Measurements from ENCODE around the gene NT5DC2.

GRCh38 chr3:52552089-52552488 is 18.4 kb upstream of the NT5DC2 start:
- no peak for TF ChIP-seq CBX3 (IDR thresholded peaks at IDR 0.05; ENCODE audit: borderline replicate concordance, low read depth)
- no peak for TF ChIP-seq CTCF (IDR thresholded peaks at IDR 0.05 in 2 of 3, conservative IDR thresholded peaks at IDR 0.05 in 1 of 3; ENCODE audit: control insufficient read depth in 2 of 3, extremely low read depth in 1 of 3, insufficient read depth in 1 of 3, low read depth in 3 of 3, low read length in 3 of 3)
- no peak for TF ChIP-seq ETV6 (conservative IDR thresholded peaks at IDR 0.05 in 1 of 2, IDR thresholded peaks at IDR 0.05 in 1 of 2; ENCODE audit: borderline replicate concordance in 1 of 2, low read depth in 1 of 2)
- no peak for TF ChIP-seq LARP7 (IDR thresholded peaks at IDR 0.05)
